ENCODE results near the gene SUN2. TPM values are rescaled to one million over a fixed set of nuclear protein-coding genes. Genes with fewer than 3 reads are reported as not detected.

SUN2 gene
- total RNA-seq, 1 experiment from 2014 or later, result 66.3 TPM

GRCh38 chr22:38729946-38730345 is 25.9 kb downstream of the SUN2 start:
- Mint-ChIP-seq H3K27ac (ENCODE audit: unreplicated experiment) (peak overlapping the region; percentile 45), H3K27me3 (ENCODE audit: unreplicated experiment) (no peaks in the 10 kb centered on the region), H3K36me3 (ENCODE audit: insufficient read depth, unreplicated experiment) (peaks cover 66% of the 10 kb centered on the region), H3K4me3 (ENCODE audit: low read depth, unreplicated experiment) (no peak overlapping the region), H3K9me3 (ENCODE audit: low read depth, unreplicated experiment) (no peaks in the 10 kb centered on the region), H3K4me1 (ENCODE audit: low read depth, unreplicated experiment) (no peaks in the 10 kb centered on the region)
- CTCF ChIA-PET, result no interaction called here
- TF ChIP-seq CTCF (IDR thresholded peaks at IDR 0.05; ENCODE audit: unreplicated experiment), result no peak
- BruUV-seq (replicated peaks), result no TSS peak
- intact Hi-C loops (cut with micrococcal nuclease; ENCODE audit: unreplicated experiment), result no loop called here
- DNase-seq, result no peak

- intact Hi-C loops (cut with micrococcal nuclease; ENCODE audit: unreplicated experiment), result no loop called here
- DNase-seq, result no peak
- no peaks in the 10 kb centered on the region for H3K27me3 Mint-ChIP-seq (ENCODE audit: unreplicated experiment)
- no peak overlapping the region for H3K27ac Mint-ChIP-seq (ENCODE audit: unreplicated experiment)
- H3K4me1 Mint-ChIP-seq (ENCODE audit: low read depth, unreplicated experiment), result no peaks in the 10 kb centered on the region
- H3K4me3 Mint-ChIP-seq (ENCODE audit: low read depth, unreplicated experiment), result no peak overlapping the region
- TF ChIP-seq CTCF (IDR thresholded peaks at IDR 0.05; ENCODE audit: unreplicated experiment), result no peak
- no TSS peak for BruUV-seq (replicated peaks)
- H3K9me3 Mint-ChIP-seq (ENCODE audit: low read depth, unreplicated experiment), result no peaks in the 10 kb centered on the region
- CTCF ChIA-PET, result no interaction called here
- peaks cover 66% of the 10 kb centered on the region for H3K36me3 Mint-ChIP-seq (ENCODE audit: insufficient read depth, unreplicated experiment)
Measured at GRCh38 chr22:38728871-38729796, 26.7 kb downstream of the SUN2 start.

GRCh38 chr22:38727530-38728451 is 28.0 kb downstream of the SUN2 start:
- TF ChIP-seq CTCF (IDR thresholded peaks at IDR 0.05; ENCODE audit: unreplicated experiment), result no peak
- CTCF ChIA-PET, result no interaction called here
- Mint-ChIP-seq H3K9me3 (ENCODE audit: low read depth, unreplicated experiment) (no peaks in the 10 kb centered on the region), H3K27me3 (ENCODE audit: unreplicated experiment) (no peaks in the 10 kb centered on the region), H3K4me1 (ENCODE audit: low read depth, unreplicated experiment) (no peaks in the 10 kb centered on the region), H3K4me3 (ENCODE audit: low read depth, unreplicated experiment) (no peak overlapping the region), H3K36me3 (ENCODE audit: insufficient read depth, unreplicated experiment) (peaks cover 64% of the 10 kb centered on the region), H3K27ac (ENCODE audit: unreplicated experiment) (peak overlapping the region; percentile 4)
- no TSS peak for BruUV-seq (replicated peaks)
- intact Hi-C loops (cut with micrococcal nuclease; ENCODE audit: unreplicated experiment), result no loop called here
- no peak for DNase-seq

- H3K27ac Mint-ChIP-seq (ENCODE audit: unreplicated experiment), result peak overlapping the region; percentile 4
- no peaks in the 10 kb centered on the region for H3K27me3 Mint-ChIP-seq (ENCODE audit: unreplicated experiment)
- no peak for DNase-seq
- intact Hi-C loops (cut with micrococcal nuclease; ENCODE audit: unreplicated experiment), result no loop called here
- no peak overlapping the region for H3K4me3 Mint-ChIP-seq (ENCODE audit: low read depth, unreplicated experiment)
- TF ChIP-seq CTCF (IDR thresholded peaks at IDR 0.05; ENCODE audit: unreplicated experiment), result no peak
- H3K4me1 Mint-ChIP-seq (ENCODE audit: low read depth, unreplicated experiment), result no peaks in the 10 kb centered on the region
- peaks cover 57% of the 10 kb centered on the region for H3K36me3 Mint-ChIP-seq (ENCODE audit: insufficient read depth, unreplicated experiment)
- CTCF ChIA-PET, result no interaction called here
- no TSS peak for BruUV-seq (replicated peaks)
- no peaks in the 10 kb centered on the region for H3K9me3 Mint-ChIP-seq (ENCODE audit: low read depth, unreplicated experiment)
Measured at GRCh38 chr22:38727123-38727522, 28.7 kb downstream of the SUN2 start.

Data from Calu3 (cell line).